GM21576 (cell line): ENCODE data around the gene SLC16A10.
"Not testable (repeated sequence)": the region's sequence is repeated elsewhere in the genome, so short reads cannot be mapped to it uniquely, and the experiment has no call there.

Experiments
- ATAC-seq: cut with Tn5 transposase; IDR thresholded peaks from one replicate; pipeline ENCODE4 v1.9.1; 2021; ENCODE audit warnings: mild to moderate bottlenecking, moderate library complexity; ENCODE audit not compliant: unreplicated experiment

Gene SLC16A10

DNA sequence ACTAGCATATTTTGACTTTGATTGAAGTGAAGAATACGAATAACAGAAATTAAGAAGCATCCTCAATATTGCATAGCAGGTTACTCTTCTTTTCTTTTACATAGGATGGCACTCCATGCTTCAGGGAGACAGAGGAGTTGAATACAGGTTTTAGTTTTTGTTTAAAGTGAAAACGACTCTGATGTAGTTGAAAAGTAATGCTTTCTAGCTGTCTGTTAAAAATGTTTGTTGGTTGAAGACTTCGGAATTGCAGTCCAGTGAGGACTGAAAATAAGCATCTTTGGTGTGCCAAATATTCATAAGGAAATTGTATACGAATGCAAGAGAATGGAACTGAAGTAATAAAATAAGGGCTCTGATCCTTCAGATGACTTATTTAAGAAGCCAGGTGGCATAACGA is 618 bp upstream of the SLC16A10 start:
- ATAC-seq: no peak

DNA sequence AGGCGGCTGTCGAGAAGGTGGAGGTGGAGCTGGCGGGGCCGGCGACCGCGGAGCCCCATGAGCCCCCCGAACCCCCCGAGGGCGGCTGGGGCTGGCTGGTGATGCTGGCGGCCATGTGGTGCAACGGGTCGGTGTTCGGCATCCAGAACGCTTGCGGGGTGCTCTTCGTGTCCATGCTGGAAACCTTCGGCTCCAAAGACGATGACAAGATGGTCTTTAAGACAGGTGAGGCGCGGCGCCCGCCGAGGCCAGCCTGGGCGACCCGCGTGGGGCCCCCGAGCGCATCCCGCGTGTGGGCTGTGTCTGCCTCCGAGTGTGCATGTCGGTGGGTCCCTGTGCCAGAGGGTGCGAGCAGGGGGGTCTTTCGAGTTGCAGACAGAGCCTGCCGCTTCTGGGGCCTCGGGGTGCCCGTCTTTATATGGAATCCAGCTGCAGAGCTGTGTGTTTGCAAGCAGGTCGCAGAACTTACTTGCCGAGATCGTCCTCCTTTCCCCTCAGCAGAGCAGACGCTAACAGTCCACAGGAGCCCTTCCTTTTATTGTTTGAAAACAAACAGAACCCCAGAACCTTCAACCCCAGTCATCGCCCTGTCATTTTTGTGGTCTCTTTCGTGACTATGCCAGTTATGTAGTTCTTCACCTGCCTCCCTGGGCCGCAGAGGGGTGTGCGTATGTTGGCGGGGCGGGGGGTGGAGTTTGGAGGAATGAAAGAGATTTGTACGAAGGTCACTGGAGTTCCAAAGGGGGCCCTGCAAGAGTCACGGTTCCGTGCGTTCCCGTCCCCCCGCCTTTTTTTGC is 766 bp downstream of the SLC16A10 start:
- ATAC-seq: peak; percentile 13

DNA sequence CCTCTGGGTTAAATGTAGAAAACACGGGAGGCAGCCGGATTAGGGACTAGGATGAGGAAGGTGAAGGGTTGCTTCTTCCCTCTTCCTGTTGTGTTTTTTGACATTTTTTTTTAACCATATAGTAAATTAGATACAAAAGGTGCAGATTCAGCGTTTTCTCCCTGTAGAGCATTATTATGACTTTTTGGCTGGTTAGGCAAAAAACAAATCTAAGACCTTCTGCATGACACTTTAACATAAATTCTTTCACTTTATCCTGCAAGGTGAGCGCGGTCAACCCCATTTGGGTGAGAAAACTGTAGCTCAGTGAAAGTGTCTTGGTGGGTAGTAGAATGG is 1.3 kb downstream of the SLC16A10 start:
- ATAC-seq: no peak

DNA sequence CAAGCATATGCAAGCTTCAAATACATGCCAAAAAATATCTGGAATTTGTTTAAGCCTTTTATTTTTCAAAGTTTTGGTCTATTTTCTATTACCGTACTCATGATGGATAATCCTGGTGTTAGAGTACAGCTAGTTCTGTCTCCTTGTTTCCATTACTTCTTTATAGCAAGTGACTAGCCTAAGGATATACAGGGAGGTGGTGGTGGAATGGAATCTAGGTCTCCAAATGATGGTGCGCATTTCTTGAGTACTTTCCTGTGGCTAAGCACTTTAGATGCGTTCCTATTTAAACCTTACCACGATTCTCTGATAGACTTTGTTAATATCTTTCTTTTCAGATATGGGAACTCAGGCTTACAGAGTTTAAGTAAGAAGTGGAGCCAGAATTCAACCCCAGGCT is 3.5 kb downstream of the SLC16A10 start:
- ATAC-seq: no peak

DNA sequence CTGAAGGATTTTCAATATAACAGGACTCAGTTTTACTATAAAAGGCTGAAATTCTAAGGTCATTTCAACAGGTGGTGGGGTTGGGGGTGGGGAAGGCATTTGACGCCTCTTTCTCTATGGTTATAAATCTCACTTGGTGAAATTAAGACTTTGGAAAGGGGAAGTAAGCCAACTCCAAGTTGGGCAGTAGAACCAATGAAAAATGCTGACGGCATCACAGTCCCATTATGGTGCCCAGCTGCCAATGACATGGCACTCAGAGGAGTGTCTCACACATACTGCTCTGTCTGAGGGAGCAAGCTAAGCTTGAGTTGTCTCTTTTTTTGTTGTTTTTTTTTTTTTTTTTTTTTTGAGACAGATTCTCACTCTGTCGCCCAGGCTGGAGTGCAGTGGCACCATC is 4.7 kb downstream of the SLC16A10 start:
- ATAC-seq: no peak

DNA sequence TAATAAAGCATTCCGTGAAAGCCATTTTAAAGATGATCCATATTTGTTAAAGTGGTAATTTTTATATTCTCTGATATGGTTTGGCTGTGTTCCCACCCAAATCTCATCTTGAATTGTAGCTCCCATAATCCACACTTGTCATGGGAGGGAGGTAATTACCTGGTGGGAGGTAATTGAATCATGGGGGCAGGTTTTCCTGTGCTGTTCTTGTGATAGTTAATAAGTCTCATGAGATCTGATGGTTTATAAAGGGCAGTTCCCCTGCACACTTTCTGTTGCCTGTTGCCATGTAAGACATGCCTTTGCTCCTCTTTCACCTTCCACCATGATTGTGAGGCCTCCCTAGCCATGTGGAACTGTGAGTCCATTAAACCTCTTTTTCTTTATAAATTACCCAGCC is 8.2 kb downstream of the SLC16A10 start:
- not testable (repeated sequence) for ATAC-seq

DNA sequence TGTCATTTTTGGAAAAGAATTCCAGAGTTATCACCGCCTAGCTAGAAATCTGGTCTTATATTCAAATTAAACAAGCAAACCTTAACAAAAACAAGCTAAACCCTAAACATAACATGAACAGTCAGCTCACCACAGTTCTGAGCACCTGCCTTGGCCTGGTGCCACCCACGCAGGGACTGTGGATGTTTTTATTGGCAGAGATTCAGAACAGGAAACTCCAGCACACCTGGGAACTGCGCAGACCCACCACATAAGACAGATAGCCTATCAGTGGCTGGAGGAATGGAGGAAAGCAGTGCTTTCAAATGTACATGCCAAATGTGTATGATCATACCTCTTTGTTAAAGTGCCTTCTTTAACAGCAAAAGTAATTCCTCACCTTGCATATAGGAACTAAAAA is 8.9 kb downstream of the SLC16A10 start:
- ATAC-seq: no peak

DNA sequence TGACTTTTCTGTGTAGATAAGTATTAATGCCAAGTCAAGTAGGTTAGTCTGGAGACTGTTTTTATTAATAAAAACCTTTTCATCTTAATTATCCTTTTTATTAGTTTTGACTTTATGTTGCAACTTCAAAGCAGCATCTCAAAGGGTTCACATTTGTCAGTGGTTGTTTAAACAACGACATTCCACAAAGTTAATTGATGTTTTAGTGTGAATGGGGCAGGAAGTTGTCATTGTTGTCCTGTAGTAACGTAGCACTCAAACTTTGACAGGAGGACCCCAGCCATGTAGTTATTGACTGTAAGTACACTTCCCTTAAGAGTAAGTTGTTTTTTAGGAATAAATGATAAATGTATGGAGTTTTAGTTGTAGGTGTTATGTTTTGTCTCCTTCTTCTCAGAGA is 11.3 kb downstream of the SLC16A10 start:
- ATAC-seq: no peak

DNA sequence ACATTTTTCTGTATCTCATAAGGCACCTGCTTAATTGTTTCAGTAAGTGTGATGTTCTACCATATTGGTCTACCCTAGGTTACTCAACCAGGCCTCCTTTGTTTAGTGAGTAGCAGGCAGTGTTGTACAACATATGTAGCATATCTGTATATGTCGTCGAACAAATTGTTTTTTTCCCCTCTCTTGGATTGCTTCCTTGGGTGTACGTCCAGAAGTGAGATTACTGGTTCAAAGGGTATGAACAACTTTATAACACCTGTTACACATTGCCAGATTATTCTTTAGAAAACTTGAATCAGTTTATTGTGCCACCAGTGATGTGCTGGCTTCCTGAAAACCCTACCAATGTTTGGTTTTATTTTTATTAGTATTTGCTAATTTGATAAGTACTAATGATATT is 14.7 kb downstream of the SLC16A10 start:
- ATAC-seq: no peak

DNA sequence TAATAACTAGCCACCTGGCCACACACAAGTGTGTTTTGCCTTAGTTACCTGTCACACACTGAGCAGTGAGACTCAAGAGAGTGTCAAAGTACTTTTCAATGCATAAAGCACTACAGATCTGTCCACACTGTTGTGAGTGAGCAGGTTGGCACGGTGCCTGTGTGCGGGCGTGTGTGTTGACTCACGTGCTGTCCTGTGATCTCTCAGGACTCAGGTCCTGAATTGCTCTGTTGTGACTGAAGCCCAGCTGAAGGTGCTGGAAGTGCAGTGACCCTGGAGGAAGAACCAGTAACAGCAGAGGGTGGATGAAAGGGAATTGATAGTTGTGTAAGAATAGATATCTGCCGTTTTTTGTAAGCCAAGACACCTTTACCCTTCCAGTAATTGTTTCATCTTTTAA is 18.3 kb downstream of the SLC16A10 start:
- ATAC-seq: no peak

DNA sequence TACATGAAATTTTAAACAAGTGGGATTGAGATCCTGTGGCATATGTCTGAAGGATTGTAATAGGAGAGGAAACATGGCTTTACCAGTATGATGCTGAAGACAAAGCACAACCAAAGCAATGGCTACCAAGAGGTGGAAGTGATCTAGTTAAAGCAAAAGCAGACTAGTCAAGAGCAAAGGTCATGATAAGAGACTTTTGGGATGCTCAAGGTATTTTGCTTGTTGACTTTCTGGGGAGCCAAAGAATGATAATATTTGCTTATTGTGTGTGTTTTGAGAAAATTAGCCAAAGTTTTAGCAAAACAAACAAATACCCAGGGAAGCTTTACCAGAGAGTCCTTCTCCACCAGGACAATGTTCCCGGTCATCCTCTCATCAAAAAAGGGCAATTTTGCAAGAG is 20.3 kb downstream of the SLC16A10 start:
- no peak for ATAC-seq

DNA sequence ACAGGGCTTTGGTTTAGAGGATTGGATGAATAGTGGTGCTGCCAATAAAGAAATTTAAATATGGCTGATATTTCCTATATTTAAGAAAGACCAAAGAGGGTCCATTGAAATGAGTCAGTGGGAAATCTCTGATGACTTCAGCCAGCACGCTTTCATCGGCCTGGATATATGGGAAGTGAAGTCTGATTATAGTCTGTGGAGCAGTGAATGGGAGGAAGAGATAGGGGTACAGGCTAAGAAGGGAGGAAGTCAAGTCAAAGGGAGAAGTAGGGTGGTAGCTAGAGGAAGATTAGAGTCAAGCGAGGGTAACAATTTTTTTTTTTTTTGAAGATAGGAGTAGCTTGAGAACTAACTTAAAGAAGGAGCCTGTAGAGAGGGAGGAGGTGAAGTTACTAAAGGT is 22.7 kb downstream of the SLC16A10 start:
- ATAC-seq: no peak

DNA sequence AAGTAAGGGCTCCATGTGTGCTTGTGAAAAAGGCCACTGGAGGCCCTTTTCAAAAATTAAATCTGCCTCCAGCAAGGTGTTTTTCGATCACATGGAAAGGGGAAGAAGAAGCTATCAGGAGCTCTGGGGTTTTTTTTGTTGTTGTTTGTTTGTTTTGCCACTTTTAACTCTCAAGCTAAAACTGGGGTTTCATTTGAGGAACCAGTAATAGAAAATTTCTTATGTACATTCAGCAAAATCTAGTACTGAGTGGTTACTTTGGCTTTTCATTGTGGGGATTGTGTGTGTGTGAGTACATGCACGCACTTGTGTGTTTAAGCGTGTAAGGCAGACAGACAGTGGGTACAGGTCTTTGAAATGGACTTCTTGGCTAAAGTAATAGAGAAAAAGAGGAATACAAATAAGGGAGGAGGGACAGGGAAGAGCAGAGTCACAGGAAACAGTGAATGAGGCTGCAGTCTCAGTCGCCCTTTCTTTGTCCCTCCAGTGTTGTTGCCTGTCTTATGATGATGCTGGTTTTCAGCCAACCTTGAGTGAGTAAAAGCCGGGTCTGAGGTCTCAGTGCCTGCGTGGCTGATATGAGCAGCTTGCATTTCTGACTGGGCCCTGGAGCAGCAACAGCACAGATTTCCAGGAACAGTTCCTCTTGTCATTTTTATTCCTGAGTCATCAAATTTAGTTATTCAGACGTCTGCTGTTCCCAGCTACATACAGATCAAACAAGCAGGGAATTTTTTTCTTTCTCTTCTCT is 26.2 kb downstream of the SLC16A10 start:
- ATAC-seq: no peak

DNA sequence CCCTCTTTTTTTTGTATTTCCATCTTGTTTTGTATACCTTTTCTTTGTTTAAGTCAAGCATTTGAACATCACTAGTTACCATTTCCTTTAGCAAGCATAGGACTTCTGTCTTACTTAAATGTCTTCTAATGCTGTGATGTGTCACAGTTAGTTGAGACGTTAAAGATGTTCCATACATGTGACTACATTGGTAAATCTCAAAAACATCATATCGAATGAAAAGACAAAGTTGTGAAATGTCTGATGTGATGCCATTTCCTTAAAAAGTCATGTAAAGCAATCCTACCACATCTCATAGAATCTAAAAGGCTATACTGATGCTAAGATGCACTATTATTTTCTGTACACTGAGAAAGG is 26.8 kb downstream of the SLC16A10 start:
- ATAC-seq: no peak

DNA sequence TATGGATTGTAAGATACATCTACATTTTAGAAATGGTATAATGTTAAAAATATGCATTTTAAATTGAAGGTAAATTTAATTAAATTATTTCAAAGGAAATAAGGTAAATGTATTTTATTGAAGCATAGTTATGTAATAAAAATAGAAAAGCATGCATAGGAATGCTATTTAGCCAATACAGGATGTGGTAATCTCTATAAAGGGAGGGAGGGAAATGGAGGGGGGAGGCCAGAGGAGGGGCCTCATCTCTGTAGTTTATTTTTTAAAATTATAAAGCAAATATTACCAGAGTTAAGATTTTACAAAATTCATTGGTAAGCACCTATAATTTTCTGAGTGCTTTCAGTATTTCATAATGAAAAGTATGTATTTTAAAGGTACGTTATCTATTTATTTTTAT is 27.2 kb downstream of the SLC16A10 start:
- no peak for ATAC-seq

DNA sequence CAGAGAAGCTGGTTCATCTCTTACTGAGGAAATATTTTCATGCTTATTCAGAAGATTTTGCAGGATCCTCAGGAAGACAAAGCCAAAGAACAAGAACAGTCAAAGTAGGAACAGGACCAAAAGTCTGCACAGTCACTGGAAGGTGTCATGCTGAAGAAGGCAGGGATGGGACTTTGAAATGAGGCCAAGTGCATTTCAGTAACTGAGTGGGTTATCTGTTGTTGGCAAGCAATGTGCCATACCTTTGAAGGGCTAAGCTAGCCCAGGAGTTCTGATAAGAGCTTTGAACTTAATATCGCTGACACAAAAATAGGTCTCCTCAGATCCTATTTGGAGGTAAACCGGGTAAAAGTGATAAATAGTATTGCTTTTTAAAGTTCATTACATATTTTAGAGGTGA is 31.5 kb downstream of the SLC16A10 start:
- no peak for ATAC-seq

DNA sequence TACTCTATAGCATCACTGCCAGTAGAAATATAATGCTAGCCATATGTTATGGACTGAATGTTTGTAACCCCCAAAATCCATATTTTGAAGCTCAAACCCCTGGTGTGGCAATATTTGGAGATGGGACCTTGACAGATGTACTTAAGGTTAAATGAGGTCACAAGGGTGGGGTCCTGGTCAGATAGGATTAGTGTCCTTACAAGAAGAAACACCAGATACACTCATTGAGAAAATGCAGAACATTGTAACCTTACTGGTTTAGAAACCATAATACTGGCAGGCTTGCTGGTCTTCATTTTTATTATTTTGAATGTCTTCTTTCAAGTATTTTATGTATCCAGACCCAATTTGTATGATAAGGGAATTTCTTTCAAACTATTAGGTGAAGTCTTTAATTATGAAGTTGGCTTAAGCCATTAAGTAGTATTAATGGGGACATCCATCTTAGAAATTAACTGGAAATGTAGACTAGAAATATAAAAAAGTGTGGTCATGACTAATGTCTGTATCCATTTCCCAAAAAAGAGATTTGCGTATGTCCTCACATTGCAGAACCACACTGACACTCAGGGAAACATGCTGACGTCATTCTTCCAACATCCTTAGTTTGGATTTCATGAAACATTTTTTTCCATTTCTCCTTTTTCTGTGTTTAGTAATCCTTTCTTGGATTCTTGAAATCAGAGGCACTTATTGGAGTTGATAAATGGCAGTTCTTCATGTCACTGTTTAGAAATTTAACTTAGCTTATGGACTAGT is 32.4 kb downstream of the SLC16A10 start:
- ATAC-seq: no peak

DNA sequence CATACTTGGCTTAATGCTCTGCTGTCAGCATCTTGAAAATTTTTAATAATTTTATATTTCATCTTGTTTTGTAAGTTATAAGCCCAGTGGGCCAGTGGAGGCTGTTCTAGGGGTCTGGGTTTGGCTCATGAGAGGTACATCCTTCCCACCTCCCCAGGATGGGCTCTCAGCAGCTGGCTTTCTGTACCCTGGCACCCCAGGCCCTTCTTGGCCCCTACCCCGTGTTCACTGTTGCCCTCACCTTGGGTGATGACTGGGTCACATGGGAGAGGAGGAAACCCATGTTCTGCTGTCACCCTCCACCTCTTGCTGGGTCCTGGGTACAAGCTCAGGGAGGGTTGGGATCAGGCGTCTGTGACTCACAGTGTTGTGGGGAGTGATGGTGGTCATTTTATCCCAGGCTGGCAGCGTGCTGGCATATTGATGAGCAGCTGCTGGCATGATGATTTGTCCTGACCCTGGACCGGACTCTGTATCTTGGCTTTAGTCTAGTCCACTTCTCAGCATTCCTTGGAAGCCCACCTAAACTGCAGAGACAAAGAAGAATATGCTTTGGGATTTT is 34.6 kb downstream of the SLC16A10 start:
- no peak for ATAC-seq

DNA sequence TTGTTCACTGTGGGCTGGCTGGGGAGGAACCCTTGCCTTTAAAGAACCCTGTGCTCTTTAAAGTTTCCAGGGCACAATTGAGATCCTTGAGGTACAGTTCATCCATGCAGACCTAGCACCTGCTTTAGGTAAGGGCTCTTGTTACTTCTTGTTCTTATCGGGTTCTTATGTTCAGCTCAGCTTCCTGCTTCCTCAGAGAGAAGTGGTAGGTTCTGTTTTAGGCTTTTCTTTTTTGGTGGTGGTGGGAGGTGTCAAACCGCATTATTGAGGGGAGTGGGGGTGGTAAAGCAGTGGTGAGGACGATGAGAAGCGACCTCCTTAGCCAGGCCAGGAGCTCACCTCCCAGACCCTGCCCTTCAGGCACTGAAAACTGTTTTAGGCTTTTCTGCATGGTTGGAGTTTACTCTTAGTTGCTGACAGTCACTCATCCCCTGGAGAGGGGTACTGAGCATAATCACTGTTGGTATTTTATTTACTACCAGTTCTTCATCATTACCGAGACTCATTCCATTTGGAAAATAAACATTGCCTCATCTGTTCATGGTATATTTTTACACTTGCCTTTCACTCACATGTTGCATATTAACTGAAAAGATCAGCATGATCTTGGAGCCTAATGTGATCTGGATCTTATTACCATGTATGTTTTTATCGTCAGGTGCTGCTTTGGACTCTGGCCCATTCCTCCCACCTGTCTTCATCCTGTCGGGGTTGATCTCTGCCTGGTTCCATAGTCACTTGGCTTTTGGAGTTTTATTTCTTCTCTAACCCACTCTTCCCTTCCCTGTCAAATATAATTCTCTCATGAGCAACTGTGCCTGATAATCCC is 35.4 kb downstream of the SLC16A10 start:
- ATAC-seq: no peak

DNA sequence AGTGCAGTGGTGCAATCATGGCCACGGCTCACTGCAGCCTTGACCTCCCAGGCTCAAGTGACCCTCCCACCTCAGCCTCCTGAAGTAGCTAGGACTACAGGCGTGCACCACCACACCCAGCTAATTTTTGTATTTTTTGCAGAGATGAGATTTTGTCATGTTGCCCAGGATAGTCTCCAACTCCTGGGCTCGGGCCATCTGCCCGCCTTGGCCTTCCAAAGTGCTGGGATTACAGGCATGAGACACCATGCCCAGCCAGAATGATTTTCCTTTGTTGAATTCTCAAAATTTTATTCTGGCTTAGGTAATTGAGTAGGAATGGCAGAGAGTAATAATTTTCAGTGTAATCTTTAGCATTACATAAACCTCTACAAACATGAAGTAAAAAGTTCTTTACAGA is 37.1 kb downstream of the SLC16A10 start:
- ATAC-seq: no peak

DNA sequence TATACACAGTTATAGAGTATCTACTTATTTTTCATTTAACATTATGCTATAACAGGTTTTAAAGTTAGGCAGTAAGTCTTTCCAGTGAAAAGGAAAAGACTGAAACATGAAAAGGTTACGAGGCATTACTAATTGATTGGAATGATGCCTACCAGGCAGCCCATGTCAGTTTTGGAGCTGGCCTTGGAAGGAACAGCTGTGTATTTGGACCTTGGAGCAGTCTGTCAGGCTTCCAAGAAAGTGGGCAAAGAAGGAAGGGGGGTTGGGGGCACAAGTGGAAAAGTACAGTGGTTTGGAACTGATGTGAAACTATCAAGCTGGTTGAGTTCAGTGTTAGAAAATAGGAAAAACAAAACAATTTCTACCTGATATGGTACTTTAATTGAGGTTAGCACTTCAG is 41.7 kb downstream of the SLC16A10 start:
- no peak for ATAC-seq
